SU-DHL-6 (cell line): ENCODE results near the gene ITIH5.

Experiments
- CTCF ChIP-seq: fragments of 200-600 bp; sonication (generic); IDR thresholded peaks from one replicate; pipeline ENCODE4 v1.5.1; 2017; ENCODE audit warnings: antibody characterized with exemption, mild to moderate bottlenecking, low read length, moderate library complexity; ENCODE audit not compliant: insufficient read depth, poor library complexity, severe bottlenecking
- EZH2phosphoT487 ChIP-seq: fragments of 200-600 bp; sonication (generic), shearing (Covaris generic); conservative IDR thresholded peaks from 2 replicates; pipeline ENCODE4 v1.6.1; 2018; ENCODE audit warnings: mild to moderate bottlenecking, antibody characterized with exemption, low read length, moderate library complexity, mixed read lengths

DNA sequence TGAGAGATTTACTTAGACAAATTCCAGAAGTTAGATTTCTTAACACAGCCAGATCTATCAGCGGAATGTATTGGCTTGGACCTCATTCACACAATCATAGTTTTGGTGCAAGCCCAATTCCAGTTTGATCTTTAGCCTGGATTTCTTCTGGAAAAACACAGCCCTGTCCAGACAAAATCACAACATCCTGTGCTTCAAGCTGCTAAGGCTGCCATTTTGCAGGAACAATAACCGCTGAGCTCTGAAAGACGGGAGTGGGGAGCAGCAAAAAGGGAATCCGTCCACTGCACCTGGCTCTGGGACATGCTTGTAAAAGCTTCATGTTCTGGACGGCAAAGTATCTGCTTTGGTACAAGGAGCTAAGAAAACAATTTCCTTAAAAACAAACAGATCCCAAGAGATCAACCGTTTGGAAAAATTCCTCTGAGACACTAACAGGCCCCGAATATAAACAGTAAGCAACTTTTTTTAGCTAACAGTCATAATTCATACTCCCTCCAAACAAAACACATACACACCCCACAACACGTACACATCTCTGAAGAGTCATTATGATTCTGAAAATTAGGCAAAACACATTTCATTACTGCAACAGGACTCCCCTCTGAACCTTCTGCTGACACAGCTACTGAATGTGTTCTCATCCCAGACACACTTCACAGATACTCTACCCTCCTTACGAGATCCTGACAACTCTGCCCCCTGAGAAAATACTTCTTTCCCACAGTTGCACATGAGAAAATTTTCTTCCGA is 32.4 kb downstream of the ITIH5 start:
- TF ChIP-seq CTCF (no peak), EZH2phosphoT487 (no peak)
